Measurements from ENCODE around the gene TNS3.

The TNS3 gene

GRCh38 chr7:47622586-47622945 lies 40.7 kb upstream of the TNS3 start:
- Histone ChIP-seq H3K4me1 (ENCODE audit: control insufficient read depth, low read length) (peaks cover 92% of the 10 kb centered on the region), H3K79me2 (ENCODE audit: control insufficient read depth, low read length) (peaks cover 7% of the 10 kb centered on the region)

DNA sequence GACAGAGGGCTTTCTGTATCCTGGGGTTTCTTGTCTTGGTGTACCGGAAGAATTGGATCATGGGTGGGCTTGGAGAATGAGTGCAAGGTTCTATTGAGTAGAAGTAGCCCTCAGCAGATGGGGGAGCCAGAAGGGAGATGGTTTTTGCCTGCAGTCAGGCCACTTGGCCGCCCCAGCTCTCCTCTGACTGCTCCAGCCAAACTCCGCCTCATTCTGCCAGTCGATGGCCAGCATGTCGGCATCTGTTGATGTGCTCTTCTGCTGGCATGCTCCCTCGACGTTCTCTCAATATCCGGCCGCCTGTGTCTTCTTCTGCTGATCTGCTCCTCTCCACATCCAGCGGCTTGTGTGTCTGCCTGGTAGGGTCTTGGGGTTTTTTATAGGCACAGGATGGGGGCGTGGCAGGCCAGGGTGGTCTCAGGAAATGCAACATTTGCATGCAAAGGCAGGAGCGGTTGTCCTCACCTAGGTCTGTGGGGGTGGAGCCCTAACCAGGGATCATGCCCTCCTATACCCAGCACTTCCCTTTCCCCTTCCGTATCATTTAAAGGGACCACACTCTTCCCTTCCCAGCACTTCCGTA lies 40.2 kb upstream of the TNS3 start:
- peaks cover 7% of the 10 kb centered on the region for H3K79me2 ChIP-seq (ENCODE audit: control insufficient read depth, low read length)

More at GRCh38 chr7:47622586-47622945, 40.7 kb upstream of the TNS3 start:
- TF ChIP-seq EZH2phosphoT487 (IDR thresholded peaks at IDR 0.05; ENCODE audit: borderline replicate concordance, low read length), result no peak
- no peak for TF ChIP-seq CTCF (IDR thresholded peaks at IDR 0.05; ENCODE audit: low read depth, low read length, poor library complexity, severe bottlenecking)
- Histone ChIP-seq H3K9me2 (replicated peaks; ENCODE audit: control insufficient read depth, low read length) (no peaks in the 10 kb centered on the region), H3K27ac (ENCODE audit: low read depth, low read length) (peak overlapping the region; percentile 86), H3K9me3 (ENCODE audit: control insufficient read depth, insufficient read depth, low read length) (no peaks in the 10 kb centered on the region), H3F3A (ENCODE audit: control insufficient read depth, insufficient read depth) (peaks cover 24% of the 10 kb centered on the region), H4K20me1 (ENCODE audit: control insufficient read depth, insufficient read depth, low read depth, low read length) (no peaks in the 10 kb centered on the region), H3K4me3 (ENCODE audit: low read length) (peak overlapping the region; percentile 72), H3K27me3 (ENCODE audit: control insufficient read depth, low read length) (no peaks in the 10 kb centered on the region), H3K4me2 (ENCODE audit: low read length) (peak overlapping the region; percentile 88), H3K36me3 (ENCODE audit: control insufficient read depth, low read length) (no peaks in the 10 kb centered on the region; the same call in 1 of the 2 replicates)

DNA sequence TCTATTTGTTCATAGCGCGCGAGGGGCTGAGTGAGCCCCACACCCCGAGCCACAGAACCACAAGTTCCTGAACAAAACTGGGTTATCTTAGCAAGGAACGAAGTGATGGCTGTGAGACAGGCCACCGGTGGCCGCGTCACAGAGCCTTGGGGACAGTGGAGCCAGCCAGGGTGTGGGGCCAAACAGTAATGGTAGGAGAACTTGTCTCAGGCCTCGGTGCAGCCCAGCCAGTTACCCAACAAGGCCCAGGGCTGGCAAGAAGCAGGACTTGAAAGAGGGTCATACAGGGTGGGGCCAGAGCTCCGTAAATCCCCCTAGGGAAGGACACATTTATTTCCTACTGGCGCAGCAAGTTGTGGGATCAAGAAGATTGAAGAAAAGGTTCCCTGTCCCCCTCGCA lies 39.4 kb upstream of the TNS3 start:
- Histone ChIP-seq H3K4me2 (ENCODE audit: low read length) (peak overlapping the region; percentile 88), H3K4me3 (ENCODE audit: low read length) (peak overlapping the region; percentile 72), H4K20me1 (ENCODE audit: control insufficient read depth, insufficient read depth, low read depth, low read length) (no peaks in the 10 kb centered on the region), H3K27me3 (ENCODE audit: control insufficient read depth, low read length) (no peaks in the 10 kb centered on the region), H3F3A (ENCODE audit: control insufficient read depth, insufficient read depth) (peaks cover 19% of the 10 kb centered on the region), H3K27ac (ENCODE audit: low read depth, low read length) (peak overlapping the region; percentile 86), H3K9me2 (replicated peaks; ENCODE audit: control insufficient read depth, low read length) (no peaks in the 10 kb centered on the region), H3K9me3 (ENCODE audit: control insufficient read depth, insufficient read depth, low read length) (no peaks in the 10 kb centered on the region), H3K4me1 (ENCODE audit: control insufficient read depth, low read length) (peaks cover 92% of the 10 kb centered on the region), H3K79me2 (ENCODE audit: control insufficient read depth, low read length) (peaks cover 7% of the 10 kb centered on the region), H3K36me3 (ENCODE audit: control insufficient read depth, low read length) (no peaks in the 10 kb centered on the region; the same call in 1 of the 2 replicates)
- TF ChIP-seq CTCF (IDR thresholded peaks at IDR 0.05; ENCODE audit: low read depth, low read length, poor library complexity, severe bottlenecking) (no peak), EZH2phosphoT487 (IDR thresholded peaks at IDR 0.05; ENCODE audit: borderline replicate concordance, low read length) (no peak)

More for the DNA sequence above, 40.2 kb upstream of the TNS3 start:
- TF ChIP-seq EZH2phosphoT487 (IDR thresholded peaks at IDR 0.05; ENCODE audit: borderline replicate concordance, low read length) (no peak), CTCF (IDR thresholded peaks at IDR 0.05; ENCODE audit: low read depth, low read length, poor library complexity, severe bottlenecking) (no peak)
- no peaks in the 10 kb centered on the region for H3K9me2 ChIP-seq (replicated peaks; ENCODE audit: control insufficient read depth, low read length)
- peaks cover 92% of the 10 kb centered on the region for H3K4me1 ChIP-seq (ENCODE audit: control insufficient read depth, low read length)
- peaks cover 21% of the 10 kb centered on the region for H3F3A ChIP-seq (ENCODE audit: control insufficient read depth, insufficient read depth)
- H3K27ac ChIP-seq (ENCODE audit: low read depth, low read length), result peak overlapping the region; percentile 86
- H3K4me3 ChIP-seq (ENCODE audit: low read length), result peak overlapping the region; percentile 72
- no peaks in the 10 kb centered on the region for H3K27me3 ChIP-seq (ENCODE audit: control insufficient read depth, low read length)
- H4K20me1 ChIP-seq (ENCODE audit: control insufficient read depth, insufficient read depth, low read depth, low read length), result no peaks in the 10 kb centered on the region
- peak overlapping the region; percentile 88 for H3K4me2 ChIP-seq (ENCODE audit: low read length)
- no peaks in the 10 kb centered on the region for H3K9me3 ChIP-seq (ENCODE audit: control insufficient read depth, insufficient read depth, low read length)
- H3K36me3 ChIP-seq (ENCODE audit: control insufficient read depth, low read length), result no peaks in the 10 kb centered on the region; the same call in 1 of the 2 replicates

All from DOHH2 (cell line).